ENCODE measurements around the gene ERBB4.

- TF ChIP-seq, protein P1, sequence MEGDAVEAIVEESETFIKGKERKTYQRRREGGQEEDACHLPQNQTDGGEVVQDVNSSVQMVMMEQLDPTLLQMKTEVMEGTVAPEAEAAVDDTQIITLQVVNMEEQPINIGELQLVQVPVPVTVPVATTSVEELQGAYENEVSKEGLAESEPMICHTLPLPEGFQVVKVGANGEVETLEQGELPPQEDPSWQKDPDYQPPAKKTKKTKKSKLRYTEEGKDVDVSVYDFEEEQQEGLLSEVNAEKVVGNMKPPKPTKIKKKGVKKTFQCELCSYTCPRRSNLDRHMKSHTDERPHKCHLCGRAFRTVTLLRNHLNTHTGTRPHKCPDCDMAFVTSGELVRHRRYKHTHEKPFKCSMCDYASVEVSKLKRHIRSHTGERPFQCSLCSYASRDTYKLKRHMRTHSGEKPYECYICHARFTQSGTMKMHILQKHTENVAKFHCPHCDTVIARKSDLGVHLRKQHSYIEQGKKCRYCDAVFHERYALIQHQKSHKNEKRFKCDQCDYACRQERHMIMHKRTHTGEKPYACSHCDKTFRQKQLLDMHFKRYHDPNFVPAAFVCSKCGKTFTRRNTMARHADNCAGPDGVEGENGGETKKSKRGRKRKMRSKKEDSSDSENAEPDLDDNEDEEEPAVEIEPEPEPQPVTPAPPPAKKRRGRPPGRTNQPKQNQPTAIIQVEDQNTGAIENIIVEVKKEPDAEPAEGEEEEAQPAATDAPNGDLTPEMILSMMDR (IDR thresholded peaks at IDR 0.05): no peak
- TF ChIP-seq POLR2A (IDR thresholded peaks at IDR 0.05) (no peak), EP300 (IDR thresholded peaks at IDR 0.05) (no peak)
Observed at GRCh38 chr2:211376410-211376809, 1162.2 kb downstream of the ERBB4 start.

Data from ovary (tissue), 3 donors.